Measurements from ENCODE around the gene SYS1. TPM values are rescaled to one million over a fixed set of nuclear protein-coding genes. Genes with fewer than 3 reads are reported as not detected.

SYS1 gene
- total and polyA plus RNA-seq, 2 experiments from 2014 or later = 7.9 to 21.5 TPM

DNA sequence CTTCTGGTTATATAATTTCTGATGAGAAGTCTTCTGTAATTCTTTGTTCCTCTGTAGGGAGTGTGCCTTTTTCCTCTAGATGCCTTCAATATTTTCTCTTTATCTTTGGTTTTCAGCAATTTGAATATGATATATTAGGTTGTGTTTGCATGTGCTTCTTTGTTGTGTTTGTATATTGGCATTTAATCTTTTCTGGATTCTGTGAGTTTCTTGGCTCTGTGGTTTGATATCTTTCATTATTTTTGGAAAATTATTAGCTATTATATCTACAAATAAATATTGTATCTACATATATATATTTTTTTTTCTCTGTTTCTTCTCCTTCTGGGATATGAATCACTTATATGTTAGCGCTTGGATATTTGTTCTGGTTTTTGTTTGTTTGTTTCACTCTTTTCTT lies 36.1 kb downstream of the SYS1 start:
- no peak overlapping the region for H3K27ac ChIP-seq (ENCODE audit: low read depth)
- no peak overlapping the region for H3K4me2 ChIP-seq
- H3K36me3 ChIP-seq (ENCODE audit: insufficient read depth) = no peaks in the 10 kb centered on the region
- DNase-seq (ENCODE audit: low spot score) (no peak), ATAC-seq (no peak)
- no peaks in the 10 kb centered on the region for H3K4me1 ChIP-seq (ENCODE audit: insufficient read depth)
- Mint-ChIP-seq H3K27ac (no peak overlapping the region), H3K27me3 (ENCODE audit: insufficient read depth, low read depth, poor library complexity) (peaks cover 8% of the 10 kb centered on the region), H3K9me3 (peaks cover 31% of the 10 kb centered on the region), H3K4me1 (no peaks in the 10 kb centered on the region), H3K36me3 (ENCODE audit: low read depth) (peaks cover 24% of the 10 kb centered on the region), H3K4me3 (no peak overlapping the region)
- peaks cover 9% of the 10 kb centered on the region for H3K27me3 ChIP-seq (ENCODE audit: insufficient read depth)
- H4K20me1 ChIP-seq (replicated peaks; ENCODE audit: insufficient read depth) = no peaks in the 10 kb centered on the region
- TF ChIP-seq ZNF462 (CRISPR knock-in tag; IDR thresholded peaks at IDR 0.05) (no peak), POLR2AphosphoS5 (IDR thresholded peaks at IDR 0.05; ENCODE audit: low read depth) (no peak), CTCF (conservative IDR thresholded peaks at IDR 0.05; ENCODE audit: low read depth in 2 of 2) (no peak), ZNF331 (CRISPR knock-in tag; IDR thresholded peaks at IDR 0.05; ENCODE audit: low read depth) (no peak)
- peaks cover 3% of the 10 kb centered on the region; the same call in 1 of the 2 replicates for H3K9me2 ChIP-seq (ENCODE audit: insufficient read depth)
- H3K79me2 ChIP-seq (replicated peaks; ENCODE audit: insufficient read depth) = no peaks in the 10 kb centered on the region
- H3F3A ChIP-seq (replicated peaks; ENCODE audit: low read depth) = no peaks in the 10 kb centered on the region
- H3K4me3 ChIP-seq = no peak overlapping the region
- H2AFZ ChIP-seq = no peak overlapping the region
